HG03469 (cell line): Measurements from ENCODE around the gene MNAT1.
"Not testable (repeated sequence)": the region's sequence is repeated elsewhere in the genome, so short reads cannot be mapped to it uniquely, and the experiment has no call there.

Experiments used
- ATAC-seq: cut with Tn5 transposase; IDR thresholded peaks from one replicate; pipeline ENCODE4 v1.9.1; 2021; ENCODE audit warnings: mild to moderate bottlenecking, moderate library complexity, moderate number of reproducible peaks; ENCODE audit not compliant: unreplicated experiment

Gene MNAT1

GRCh38 chr14:60867503-60868172 lies 133.1 kb downstream of the MNAT1 start:
- no peak for ATAC-seq

GRCh38 chr14:60878121-60878520 lies 143.6 kb downstream of the MNAT1 start:
- no peak for ATAC-seq

- ATAC-seq = no peak
Measured at GRCh38 chr14:60878536-60878935, 144.0 kb downstream of the MNAT1 start.

GRCh38 chr14:60882219-60882618 lies 147.7 kb downstream of the MNAT1 start:
- ATAC-seq = no peak

- ATAC-seq = no peak
Measured at GRCh38 chr14:60884134-60884533, 149.6 kb downstream of the MNAT1 start.

GRCh38 chr14:60890636-60891035 lies 156.1 kb downstream of the MNAT1 start:
- ATAC-seq = not testable (repeated sequence)

- ATAC-seq = no peak
Measured at GRCh38 chr14:60893911-60894310, 159.3 kb downstream of the MNAT1 start.

- ATAC-seq = no peak
Measured at GRCh38 chr14:60904381-60904780, 169.8 kb downstream of the MNAT1 start.

GRCh38 chr14:60905923-60906322 lies 171.4 kb downstream of the MNAT1 start:
- ATAC-seq = no peak

GRCh38 chr14:60915781-60916180 lies 181.2 kb downstream of the MNAT1 start:
- ATAC-seq = no peak

- no peak for ATAC-seq
Measured at GRCh38 chr14:60922050-60922449, 187.5 kb downstream of the MNAT1 start.

- ATAC-seq = no peak
Measured at GRCh38 chr14:60925286-60925685, 190.7 kb downstream of the MNAT1 start.

- ATAC-seq = peak; percentile 91
Measured at GRCh38 chr14:60926002-60926401, 191.4 kb downstream of the MNAT1 start.

- no peak for ATAC-seq
Measured at GRCh38 chr14:60931218-60931617, 196.7 kb downstream of the MNAT1 start.

GRCh38 chr14:60933920-60934655 lies 199.5 kb downstream of the MNAT1 start:
- no peak for ATAC-seq

GRCh38 chr14:60935319-60935718 lies 200.8 kb downstream of the MNAT1 start:
- no peak for ATAC-seq

- no peak for ATAC-seq
Measured at GRCh38 chr14:60943637-60944032, 209.1 kb downstream of the MNAT1 start.

- ATAC-seq = no peak
Measured at GRCh38 chr14:60944204-60944603, 209.6 kb downstream of the MNAT1 start.

- ATAC-seq = no peak
Measured at GRCh38 chr14:60945984-60946383, 211.4 kb downstream of the MNAT1 start.

GRCh38 chr14:60946773-60947172 lies 212.2 kb downstream of the MNAT1 start:
- ATAC-seq = no peak

GRCh38 chr14:60951776-60952435 lies 217.3 kb downstream of the MNAT1 start:
- ATAC-seq = no peak

GRCh38 chr14:60956202-60956601 lies 221.6 kb downstream of the MNAT1 start:
- no peak for ATAC-seq
